ENCODE measurements around the gene CCDC57. TPM values are rescaled to one million over a fixed set of nuclear protein-coding genes. Genes with fewer than 3 reads are reported as not detected.

CCDC57 gene
- total RNA-seq, 2 donors from 2014 or later: 24.5 to 46.1 TPM

DNA sequence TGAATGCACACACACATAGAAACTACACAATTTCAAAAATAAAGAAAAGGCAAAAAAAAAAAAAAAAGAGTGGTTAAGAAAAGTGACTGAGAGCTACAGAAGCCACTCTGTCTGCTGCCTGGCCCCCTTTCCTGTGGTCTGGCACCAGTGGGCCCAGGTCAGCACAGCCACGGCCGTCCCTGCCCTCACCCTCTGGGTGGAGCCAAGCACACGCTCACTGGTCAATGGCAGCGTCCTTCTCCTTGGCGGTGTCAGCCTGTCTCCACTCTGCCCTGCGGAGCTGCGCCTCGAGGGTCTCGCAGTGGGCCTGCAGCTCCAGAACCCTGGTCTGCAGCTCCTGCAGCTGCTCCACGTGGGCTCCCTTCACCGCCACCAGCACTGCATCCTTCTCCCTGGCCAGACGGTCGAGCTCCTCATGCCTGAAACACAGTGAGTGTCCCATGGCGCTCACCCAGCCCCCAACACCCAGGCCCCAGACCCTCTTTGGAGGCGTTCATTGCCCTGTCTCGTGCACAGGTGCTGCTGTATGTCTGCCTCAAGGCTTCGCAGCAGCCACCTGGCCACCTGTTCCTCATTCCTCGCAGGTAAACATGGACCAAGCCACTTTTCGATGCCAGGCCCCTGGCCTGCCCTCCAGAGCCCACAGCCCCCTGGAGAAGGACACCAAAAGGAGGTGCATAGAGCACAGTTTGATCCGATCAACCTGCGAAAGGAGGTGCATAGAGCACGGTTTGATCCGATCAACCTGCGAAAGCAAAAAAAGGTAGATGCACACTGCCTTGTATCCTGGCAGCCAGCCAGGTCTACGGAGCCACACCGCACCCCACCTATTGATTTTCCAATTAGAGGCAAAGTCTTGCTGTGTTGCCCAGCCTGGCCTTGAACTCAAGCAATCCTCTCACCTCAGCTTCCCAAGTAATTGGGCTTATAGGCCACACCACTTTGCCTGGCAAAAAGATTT lies 24.4 kb downstream of the CCDC57 start:
- Histone ChIP-seq H3K36me3 (no peaks in the 10 kb centered on the region), H3K27ac (no peak overlapping the region), H3K9me3 (no peaks in the 10 kb centered on the region), H3K4me1 (no peaks in the 10 kb centered on the region), H3K4me3 (no peak overlapping the region), H3K9ac (ENCODE audit: low read depth in 2 of 2, low read length in 2 of 2) (no peak overlapping the region), H3K27me3 (no peaks in the 10 kb centered on the region)
- DNase-seq: no peak
- intact Hi-C loops (cut with DNase I): no loop called here
- TF ChIP-seq CTCF (IDR thresholded peaks at IDR 0.05): no peak

- Histone ChIP-seq H3K4me3 (no peak overlapping the region), H3K9me3 (no peaks in the 10 kb centered on the region), H3K4me1 (no peaks in the 10 kb centered on the region), H3K27me3 (no peaks in the 10 kb centered on the region), H3K27ac (no peak overlapping the region), H3K9ac (ENCODE audit: low read depth in 2 of 2, low read length in 2 of 2) (no peak overlapping the region), H3K36me3 (no peaks in the 10 kb centered on the region)
- DNase-seq: no peak
- no peak for TF ChIP-seq CTCF (IDR thresholded peaks at IDR 0.05)
- intact Hi-C loops (cut with DNase I): no loop called here
These were observed 25.1 kb downstream of the CCDC57 start for GRCh38 chr17:82187500-82187899.

DNA sequence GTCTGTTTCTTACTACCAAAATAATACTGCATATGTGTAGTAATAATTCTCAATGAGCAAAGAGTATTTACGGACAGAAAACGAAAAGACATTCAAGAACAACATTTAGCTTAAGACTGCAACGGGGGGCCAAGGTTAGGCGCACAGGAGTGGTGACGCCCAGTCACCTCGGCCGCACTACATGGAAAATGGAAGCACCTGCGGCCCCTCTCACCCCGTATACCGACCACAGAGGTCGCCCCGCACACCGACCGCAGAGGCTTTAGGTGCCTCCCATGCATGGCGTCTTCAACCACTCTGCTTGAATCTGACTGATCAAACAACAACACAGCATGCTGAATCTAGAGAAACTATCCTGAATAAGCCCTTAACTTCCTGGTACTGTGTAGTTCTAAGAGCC lies 26.4 kb downstream of the CCDC57 start:
- Histone ChIP-seq H3K27ac (no peak overlapping the region), H3K9me3 (no peaks in the 10 kb centered on the region), H3K36me3 (no peaks in the 10 kb centered on the region), H3K4me3 (no peak overlapping the region), H3K27me3 (no peaks in the 10 kb centered on the region), H3K9ac (ENCODE audit: low read depth in 2 of 2, low read length in 2 of 2) (no peak overlapping the region), H3K4me1 (no peaks in the 10 kb centered on the region)
- TF ChIP-seq CTCF (IDR thresholded peaks at IDR 0.05): no peak
- intact Hi-C loops (cut with DNase I): no loop called here
- no peak for DNase-seq

DNA sequence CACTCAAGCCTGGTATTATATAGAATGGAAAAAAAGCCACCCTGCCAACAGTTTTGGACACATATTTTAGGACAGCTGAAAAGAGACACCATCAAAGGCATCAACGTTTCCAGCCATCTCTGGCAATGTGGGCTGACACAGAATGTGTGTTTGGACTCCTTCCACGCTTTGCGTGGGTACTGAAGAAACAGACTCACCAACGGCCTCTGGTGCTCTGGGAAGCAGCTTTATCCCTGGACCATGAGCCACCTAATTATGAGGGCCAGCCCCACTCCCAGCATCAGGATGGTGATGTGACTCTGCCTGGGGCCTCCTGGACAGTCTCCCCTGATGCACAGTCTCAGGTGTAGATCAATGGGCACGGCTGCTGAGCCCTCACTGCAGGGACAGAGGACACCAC lies 27.9 kb downstream of the CCDC57 start:
- Histone ChIP-seq H3K36me3 (no peaks in the 10 kb centered on the region), H3K4me1 (no peaks in the 10 kb centered on the region)
- intact Hi-C loops (cut with DNase I): no loop called here

More for the DNA sequence above, 27.9 kb downstream of the CCDC57 start:
- Histone ChIP-seq H3K27me3 (no peaks in the 10 kb centered on the region), H3K9ac (ENCODE audit: low read depth in 2 of 2, low read length in 2 of 2) (no peak overlapping the region), H3K9me3 (no peaks in the 10 kb centered on the region), H3K27ac (no peak overlapping the region), H3K4me3 (no peak overlapping the region)
- no peak for DNase-seq
- TF ChIP-seq CTCF (IDR thresholded peaks at IDR 0.05): no peak
